OCI-LY1 (cell line): ENCODE measurements around the gene PRF1.

Experiments
- EZH2 ChIP-seq: fragments of 200-600 bp; sonication (generic), shearing (Covaris generic); IDR thresholded peaks from 2 replicates; pipeline ENCODE4 v1.8.0; 2017; ENCODE audit warnings: borderline replicate concordance, mixed run types, mild to moderate bottlenecking, antibody characterized with exemption, low read length, moderate library complexity, mixed read lengths
- TF ChIP-seq, protein P1 (sequence below): fragments of 200-600 bp; sonication (generic), shearing (Covaris generic); IDR thresholded peaks from 2 replicates; pipeline ENCODE4 v1.5.1; 2017; ENCODE audit warnings: mild to moderate bottlenecking, antibody characterized with exemption, low read length, moderate library complexity, mixed read lengths

DNA sequence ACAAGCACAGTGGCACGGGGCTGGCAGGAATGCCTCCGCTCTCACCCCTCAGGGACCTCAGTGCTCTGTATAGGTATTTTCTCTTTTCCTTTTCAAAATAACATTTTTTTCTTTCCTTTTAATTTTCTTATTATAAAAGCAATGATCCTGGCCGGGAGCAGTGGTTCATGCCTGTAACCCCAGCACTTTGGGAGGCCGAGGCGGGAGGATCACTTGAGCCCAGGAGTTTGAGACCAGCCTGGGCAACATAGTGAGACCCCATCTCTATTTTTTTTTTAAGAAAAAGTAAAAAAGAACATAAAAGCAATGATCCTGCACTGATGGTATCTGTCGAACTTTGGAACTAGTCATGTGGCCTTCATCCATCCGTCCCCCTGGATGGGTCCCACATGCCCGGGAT, 3.2 kb downstream of the PRF1 start:
- TF ChIP-seq, protein P1, sequence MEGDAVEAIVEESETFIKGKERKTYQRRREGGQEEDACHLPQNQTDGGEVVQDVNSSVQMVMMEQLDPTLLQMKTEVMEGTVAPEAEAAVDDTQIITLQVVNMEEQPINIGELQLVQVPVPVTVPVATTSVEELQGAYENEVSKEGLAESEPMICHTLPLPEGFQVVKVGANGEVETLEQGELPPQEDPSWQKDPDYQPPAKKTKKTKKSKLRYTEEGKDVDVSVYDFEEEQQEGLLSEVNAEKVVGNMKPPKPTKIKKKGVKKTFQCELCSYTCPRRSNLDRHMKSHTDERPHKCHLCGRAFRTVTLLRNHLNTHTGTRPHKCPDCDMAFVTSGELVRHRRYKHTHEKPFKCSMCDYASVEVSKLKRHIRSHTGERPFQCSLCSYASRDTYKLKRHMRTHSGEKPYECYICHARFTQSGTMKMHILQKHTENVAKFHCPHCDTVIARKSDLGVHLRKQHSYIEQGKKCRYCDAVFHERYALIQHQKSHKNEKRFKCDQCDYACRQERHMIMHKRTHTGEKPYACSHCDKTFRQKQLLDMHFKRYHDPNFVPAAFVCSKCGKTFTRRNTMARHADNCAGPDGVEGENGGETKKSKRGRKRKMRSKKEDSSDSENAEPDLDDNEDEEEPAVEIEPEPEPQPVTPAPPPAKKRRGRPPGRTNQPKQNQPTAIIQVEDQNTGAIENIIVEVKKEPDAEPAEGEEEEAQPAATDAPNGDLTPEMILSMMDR, result no peak
- no peak for TF ChIP-seq EZH2
